Natural killer cell (primary cell): Measurements from ENCODE around the gene ECM2. TPM values are rescaled to one million over a fixed set of nuclear protein-coding genes. Genes with fewer than 3 reads are reported as not detected.

Experiments
- ATAC-seq, 3 donors: fragments of 150-1000 bp in 2 of 3; fragments of 200-7000 bp in 1 of 3; cut with Tn5 transposase; 1 replicate in 1 of 3; 2 replicates in 2 of 3; pipeline ENCODE4 v1.10.0; 2021; ENCODE audit warnings: mild to moderate bottlenecking in 2 of 3, moderate library complexity in 2 of 3
- DNase-seq, 2 donors: peaks; one replicate each; pipeline versions ENCODE4 v3.0.0 to v3.0.0-alpha.2; 2013 to 2021; ENCODE audit warnings: mixed read lengths in 1 of 2
- H3K27ac ChIP-seq: one replicate; pipeline ENCODE4 v1.5.1; 2013; ENCODE audit warnings: mild to moderate bottlenecking, low read length
- H3K27me3 ChIP-seq: one replicate; pipeline ENCODE4 v1.6.1; 2013; ENCODE audit warnings: low read length; ENCODE audit not compliant: control insufficient read depth, insufficient read depth
- H3K36me3 ChIP-seq: one replicate; pipeline ENCODE4 v1.6.1; 2013; ENCODE audit warnings: low read length; ENCODE audit not compliant: control insufficient read depth, insufficient read depth
- H3K4me1 ChIP-seq: one replicate; pipeline ENCODE4 v1.6.1; 2013; ENCODE audit warnings: low read length; ENCODE audit not compliant: control insufficient read depth, insufficient read depth
- H3K4me3 ChIP-seq: one replicate; pipeline ENCODE4 v1.5.1; 2013; ENCODE audit warnings: low read length
- H3K9me3 ChIP-seq: one replicate; pipeline ENCODE4 v1.6.1; 2013; ENCODE audit warnings: low read length; ENCODE audit not compliant: control insufficient read depth, insufficient read depth
- H3K27ac Mint-ChIP-seq, 2 donors: one replicate each; pipeline ENCODE4 v1.8.0; 2022; ENCODE audit warnings: mild to moderate bottlenecking in 2 of 2, mixed read lengths in 2 of 2, moderate library complexity in 1 of 2
- H3K27me3 Mint-ChIP-seq, 2 donors: one replicate each; pipeline ENCODE4 v1.8.0; 2022; ENCODE audit warnings: low read depth in 2 of 2, mixed read lengths in 2 of 2
- H3K36me3 Mint-ChIP-seq: one replicate; pipeline ENCODE4 v1.8.0; 2022; ENCODE audit warnings: mixed read lengths
- H3K4me1 Mint-ChIP-seq, 2 donors: one replicate each; pipeline ENCODE4 v1.8.0; 2022; ENCODE audit warnings: mixed read lengths in 2 of 2
- H3K4me3 Mint-ChIP-seq: one replicate; pipeline ENCODE4 v1.8.0; 2022; ENCODE audit warnings: mild to moderate bottlenecking, moderate library complexity, mixed read lengths
- H3K9me3 Mint-ChIP-seq, 2 donors: one replicate each; pipeline ENCODE4 v1.8.0; 2022; ENCODE audit warnings: mixed read lengths in 2 of 2
- WGBS: methylation state at CpG from one replicate; pipeline ENCODE4 v1.1.7; 2013; ENCODE audit warnings: missing lambda C conversion rate; ENCODE audit not compliant: insufficient coverage; 5-methylcytosine and 5-hydroxymethylcytosine counted together
- intact Hi-C: fragments of 100-400 bp; cut with micrococcal nuclease; formaldehyde crosslinking; loops from one replicate; pipeline ENCODE4 v1.14.2; 2022
- total RNA-seq, 4 donors: library from RNA; stranded (reverse); fragments of 120-200 nt in 1 of 4; gene quantifications; one replicate each; pipeline versions ENCODE4 v1.2.3 to v1.2.4, GENCODE V29; 2013 to 2022
- TF ChIP-seq, protein P1 (sequence below): fragments of 200-600 bp; IDR thresholded peaks from one replicate; pipeline ENCODE4 v1.8.0; 2022; ENCODE audit warnings: antibody characterized with exemption

The ECM2 gene
- total RNA-seq, 3 donors from 2014 or later (not counting 1 experiment from before 2014, with no cell fraction given) = not detected

DNA sequence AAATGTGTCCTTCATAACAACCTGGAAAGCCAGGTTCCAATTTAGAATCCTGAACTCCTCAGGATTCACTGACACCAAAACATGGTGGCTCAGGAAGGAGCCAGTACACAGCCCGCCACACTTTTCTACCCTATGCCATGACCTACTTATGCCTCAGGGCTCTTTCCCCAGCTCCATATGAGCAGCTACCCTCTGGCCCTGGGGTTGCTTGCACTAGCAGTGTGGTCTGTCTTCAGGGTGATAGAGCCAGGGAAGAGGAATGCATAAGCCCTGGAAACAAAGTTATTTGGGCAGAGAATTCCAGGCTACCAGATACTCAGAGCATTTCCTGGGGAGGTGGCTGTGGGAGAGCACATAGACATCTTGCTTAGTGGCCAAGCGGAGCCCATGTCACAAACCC, 15.0 kb upstream of the ECM2 start:
- 94% methylated on average over 2 of the region's 2 CpGs for WGBS
- Histone ChIP-seq H3K9me3 (no peaks in the 10 kb centered on the region), H3K4me3 (no peak overlapping the region), H3K27ac (no peak overlapping the region), H3K27me3 (no peaks in the 10 kb centered on the region), H3K4me1 (no peaks in the 10 kb centered on the region), H3K36me3 (no peaks in the 10 kb centered on the region)
- no peaks in the 10 kb centered on the region for H3K27me3 Mint-ChIP-seq
- intact Hi-C loops = no loop called here
- no peaks in the 10 kb centered on the region for H3K9me3 Mint-ChIP-seq
- no peaks in the 10 kb centered on the region for H3K4me1 Mint-ChIP-seq
- H3K27ac Mint-ChIP-seq = no peak overlapping the region
- no peaks in the 10 kb centered on the region for H3K36me3 Mint-ChIP-seq
- ATAC-seq (no peak), DNase-seq (no peak)
- TF ChIP-seq, protein P1, sequence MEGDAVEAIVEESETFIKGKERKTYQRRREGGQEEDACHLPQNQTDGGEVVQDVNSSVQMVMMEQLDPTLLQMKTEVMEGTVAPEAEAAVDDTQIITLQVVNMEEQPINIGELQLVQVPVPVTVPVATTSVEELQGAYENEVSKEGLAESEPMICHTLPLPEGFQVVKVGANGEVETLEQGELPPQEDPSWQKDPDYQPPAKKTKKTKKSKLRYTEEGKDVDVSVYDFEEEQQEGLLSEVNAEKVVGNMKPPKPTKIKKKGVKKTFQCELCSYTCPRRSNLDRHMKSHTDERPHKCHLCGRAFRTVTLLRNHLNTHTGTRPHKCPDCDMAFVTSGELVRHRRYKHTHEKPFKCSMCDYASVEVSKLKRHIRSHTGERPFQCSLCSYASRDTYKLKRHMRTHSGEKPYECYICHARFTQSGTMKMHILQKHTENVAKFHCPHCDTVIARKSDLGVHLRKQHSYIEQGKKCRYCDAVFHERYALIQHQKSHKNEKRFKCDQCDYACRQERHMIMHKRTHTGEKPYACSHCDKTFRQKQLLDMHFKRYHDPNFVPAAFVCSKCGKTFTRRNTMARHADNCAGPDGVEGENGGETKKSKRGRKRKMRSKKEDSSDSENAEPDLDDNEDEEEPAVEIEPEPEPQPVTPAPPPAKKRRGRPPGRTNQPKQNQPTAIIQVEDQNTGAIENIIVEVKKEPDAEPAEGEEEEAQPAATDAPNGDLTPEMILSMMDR = no peak
- H3K4me3 Mint-ChIP-seq = no peak overlapping the region

DNA sequence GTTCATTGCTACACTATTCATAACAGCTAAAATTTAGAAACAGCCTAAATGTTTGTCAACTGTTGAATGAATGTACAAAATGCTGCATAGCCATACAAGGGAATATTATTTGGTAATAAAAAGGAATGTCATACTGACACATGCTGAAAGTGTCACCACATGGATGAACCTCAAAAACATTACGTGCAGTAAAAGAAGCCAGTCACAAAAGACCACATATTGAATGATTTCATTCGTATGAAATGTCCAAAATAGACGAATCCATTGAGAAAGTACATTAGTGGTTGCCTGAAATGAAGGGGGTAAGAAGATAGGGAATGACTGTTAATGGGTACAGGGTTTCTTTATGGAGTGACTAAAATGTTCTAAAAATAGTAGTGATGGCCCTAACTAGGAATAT, 11.6 kb upstream of the ECM2 start:
- Mint-ChIP-seq H3K9me3 (no peaks in the 10 kb centered on the region), H3K27me3 (no peaks in the 10 kb centered on the region), H3K36me3 (no peaks in the 10 kb centered on the region), H3K4me1 (no peaks in the 10 kb centered on the region), H3K4me3 (no peak overlapping the region), H3K27ac (no peak overlapping the region)
- Histone ChIP-seq H3K4me3 (no peak overlapping the region), H3K27ac (no peak overlapping the region), H3K27me3 (no peaks in the 10 kb centered on the region), H3K36me3 (no peaks in the 10 kb centered on the region), H3K9me3 (no peaks in the 10 kb centered on the region), H3K4me1 (no peaks in the 10 kb centered on the region)
- intact Hi-C loops = no loop called here
- TF ChIP-seq, protein P1 = no peak
- DNase-seq (no peak), ATAC-seq (no peak)
- 92% methylated on average over 3 of the region's 3 CpGs for WGBS

DNA sequence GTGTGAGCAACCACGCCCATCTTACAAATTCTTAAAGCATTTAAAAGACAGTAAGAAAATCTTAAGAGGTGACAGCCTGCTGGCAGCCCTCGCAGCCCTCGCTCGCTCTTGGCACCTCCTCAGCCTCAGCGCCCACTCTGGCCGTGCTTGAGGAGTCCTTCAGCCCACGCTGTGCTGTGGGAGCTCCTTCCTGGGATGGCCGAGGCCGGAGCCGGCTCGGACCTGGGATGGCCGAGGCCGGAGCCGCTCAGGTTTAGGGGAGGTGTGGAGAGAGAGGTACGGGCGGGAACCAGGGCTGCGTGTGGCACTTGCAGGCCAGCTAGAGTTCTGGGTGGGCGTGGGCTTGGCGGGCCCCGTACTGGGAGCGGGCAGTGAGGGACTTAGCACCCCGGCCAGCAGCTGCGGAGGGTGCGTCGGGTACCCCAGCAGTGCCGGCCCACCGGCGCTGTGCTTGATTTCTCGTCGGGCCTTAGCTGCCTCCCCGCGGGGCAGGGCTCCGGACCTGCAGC, 9.3 kb upstream of the ECM2 start:
- TF ChIP-seq, protein P1 = no peak
- ATAC-seq = no peak
- WGBS = 98% methylated on average over 33 of the region's 33 CpGs

DNA sequence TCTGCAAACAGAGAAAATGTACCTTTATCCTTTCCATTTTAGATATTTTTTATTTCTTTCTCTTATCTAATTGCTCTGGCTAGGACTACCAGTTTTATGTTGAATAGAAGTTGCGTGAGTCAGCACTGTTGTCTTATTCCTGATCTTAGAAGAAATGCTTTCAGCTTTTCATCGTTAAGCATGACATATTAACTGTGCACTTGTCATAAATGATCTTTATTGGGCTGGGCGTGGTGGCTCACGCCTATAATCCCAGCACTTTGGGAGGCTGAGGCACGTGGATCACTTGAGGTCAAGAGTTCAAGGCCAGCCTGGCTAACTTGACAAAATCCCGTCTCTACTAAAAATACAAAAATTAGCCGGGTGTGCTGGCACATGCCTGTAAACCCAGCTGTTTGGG, 8.2 kb upstream of the ECM2 start:
- intact Hi-C loops = no loop called here
- Histone ChIP-seq H3K27ac (no peak overlapping the region), H3K27me3 (no peaks in the 10 kb centered on the region), H3K4me3 (no peak overlapping the region), H3K36me3 (no peaks in the 10 kb centered on the region), H3K4me1 (no peaks in the 10 kb centered on the region), H3K9me3 (no peaks in the 10 kb centered on the region)
- Mint-ChIP-seq H3K9me3 (no peaks in the 10 kb centered on the region), H3K36me3 (no peaks in the 10 kb centered on the region), H3K4me3 (no peak overlapping the region), H3K27me3 (no peaks in the 10 kb centered on the region), H3K4me1 (no peaks in the 10 kb centered on the region), H3K27ac (no peak overlapping the region)
- TF ChIP-seq, protein P1 = no peak
- ATAC-seq (no peak), DNase-seq (no peak)
- WGBS = 98% methylated on average over 7 of the region's 7 CpGs

More for the DNA sequence above, 9.3 kb upstream of the ECM2 start:
- Mint-ChIP-seq H3K27me3 (no peaks in the 10 kb centered on the region), H3K4me3 (no peak overlapping the region), H3K36me3 (no peaks in the 10 kb centered on the region), H3K27ac (no peak overlapping the region), H3K9me3 (no peaks in the 10 kb centered on the region), H3K4me1 (no peaks in the 10 kb centered on the region)
- H3K27me3 ChIP-seq = no peaks in the 10 kb centered on the region
- no peak overlapping the region for H3K4me3 ChIP-seq
- intact Hi-C loops = no loop called here
- no peaks in the 10 kb centered on the region for H3K9me3 ChIP-seq
- H3K27ac ChIP-seq = no peak overlapping the region
- no peak for DNase-seq
- no peaks in the 10 kb centered on the region for H3K4me1 ChIP-seq
- H3K36me3 ChIP-seq = no peaks in the 10 kb centered on the region
